ENCODE measurements around the gene NAV2. TPM values are rescaled to one million over a fixed set of nuclear protein-coding genes. Genes with fewer than 3 reads are reported as not detected.

Gene NAV2
- total RNA-seq, 1 experiment from 2014 or later = 2.1 TPM

GRCh38 chr11:19910931-19911330, 198.3 kb downstream of the NAV2 start (continued):
- no peak for TF ChIP-seq REST (IDR thresholded peaks at IDR 0.05; ENCODE audit: low read depth)
- no peak for TF ChIP-seq ATF3 (IDR thresholded peaks at IDR 0.05)
- TF ChIP-seq EZH2phosphoT487 (IDR thresholded peaks at IDR 0.05; ENCODE audit: borderline replicate concordance) = no peak
- no peak for TF ChIP-seq EGR1 (IDR thresholded peaks at IDR 0.05; ENCODE audit: low read depth)
- TF ChIP-seq POLR2AphosphoS5 (IDR thresholded peaks at IDR 0.05; ENCODE audit: low read depth, low read length) = no peak

GRCh38 chr11:19912115-19912957, 199.7 kb downstream of the NAV2 start:
- Histone ChIP-seq H3K27ac (ENCODE audit: low read depth, low read length) (no peak overlapping the region), H4K20me1 (ENCODE audit: insufficient read depth) (no peaks in the 10 kb centered on the region), H3K9ac (ENCODE audit: low read length) (no peak overlapping the region), H3K36me3 (ENCODE audit: control insufficient read depth in 1 of 2, insufficient read depth in 2 of 2, low read length in 2 of 2) (no peaks in the 10 kb centered on the region), H3K27me3 (ENCODE audit: insufficient read depth, low read length) (peaks cover 17% of the 10 kb centered on the region; the same call in 1 of the 2 replicates), H3K9me3 (ENCODE audit: control insufficient read depth in 1 of 2, insufficient read depth in 1 of 2, low read depth in 1 of 2, low read length in 2 of 2) (no peaks in the 10 kb centered on the region), H2AFZ (ENCODE audit: low read depth, low read length, poor library complexity, severe bottlenecking) (no peak overlapping the region), H3K79me2 (ENCODE audit: insufficient read depth, low read length) (no peaks in the 10 kb centered on the region), H3K4me3 (replicated peaks in 1 of 2; ENCODE audit: low read depth in 1 of 2, low read length in 2 of 2) (no peak overlapping the region), H3K4me1 (ENCODE audit: control insufficient read depth in 1 of 2, insufficient read depth in 2 of 2, low read length in 2 of 2) (no peaks in the 10 kb centered on the region), H3K4me2 (ENCODE audit: low read length) (no peak overlapping the region), H3K9me2 (ENCODE audit: insufficient read depth) (no peaks in the 10 kb centered on the region)
- intact Hi-C loops (cut with micrococcal nuclease) = no loop called here
- BruUV-seq (replicated peaks) = no TSS peak
- no peak for ATAC-seq
- CTCF ChIA-PET = no interaction called here
- RAD21 ChIA-PET (ENCODE audit: low non-redundant PET in 1 of 2, low total read pairs in 2 of 2, uncharacterized antibody in 2 of 2, unreplicated experiment in 2 of 2) = no interaction called here
- POLR2A ChIA-PET = no interaction called here
- no peak for DNase-seq (ENCODE audit: low read depth, low spot score)
- TF ChIP-seq MAX (IDR thresholded peaks at IDR 0.05) (no peak), JUND (IDR thresholded peaks at IDR 0.05) (no peak)

Data from HCT116 (cell line).